Measurements from ENCODE around the gene ERBB2. TPM values are rescaled to one million over a fixed set of nuclear protein-coding genes. Genes with fewer than 3 reads are reported as not detected.

Gene ERBB2
- total RNA-seq, 1 experiment from 2014 or later, result 4,830 TPM

GRCh38 chr17:39675390-39676082, 24.3 kb upstream of the ERBB2 start:
- CTCF ChIA-PET, result interaction anchor here (0.6 to 161.2 kb wide), 63 partner anchors 39 to 1324 kb away, joined by 3 to 42089 read pairs (median 6); partner anchors contain the start of genes CDK12, ERBB2, GRB7 and GSDMA
- TF ChIP-seq CTCF (IDR thresholded peaks at IDR 0.05; ENCODE audit: unreplicated experiment), result no peak
- Mint-ChIP-seq H3K36me3 (ENCODE audit: insufficient read depth, unreplicated experiment) (peaks cover 82% of the 10 kb centered on the region), H3K27me3 (ENCODE audit: unreplicated experiment) (peaks cover 14% of the 10 kb centered on the region), H3K27ac (ENCODE audit: unreplicated experiment) (peak overlapping the region; percentile 62), H3K4me1 (ENCODE audit: low read depth, unreplicated experiment) (peaks cover 88% of the 10 kb centered on the region), H3K9me3 (ENCODE audit: low read depth, unreplicated experiment) (no peaks in the 10 kb centered on the region), H3K4me3 (ENCODE audit: low read depth, unreplicated experiment) (peak overlapping the region; percentile 19)
- TSS peak; percentile 80 for BruUV-seq (replicated peaks)
- DNase-seq, result peak; percentile 96
- intact Hi-C loops (cut with micrococcal nuclease; ENCODE audit: unreplicated experiment), result loop anchor here (1.0 kb wide), 8 partner anchors 7 to 284 kb away; partner anchors contain the start of genes MIEN1 and PNMT

- TF ChIP-seq CTCF (IDR thresholded peaks at IDR 0.05; ENCODE audit: unreplicated experiment), result no peak
- H3K36me3 Mint-ChIP-seq (ENCODE audit: insufficient read depth, unreplicated experiment), result peaks cover 78% of the 10 kb centered on the region
- TSS peak; percentile 20 for BruUV-seq (replicated peaks)
- intact Hi-C loops (cut with micrococcal nuclease; ENCODE audit: unreplicated experiment), result loop anchor here (1.0 kb wide), 8 partner anchors 8 to 283 kb away; partner anchors contain the start of genes MIEN1 and PNMT
- peak overlapping the region; percentile 62 for H3K27ac Mint-ChIP-seq (ENCODE audit: unreplicated experiment)
- H3K27me3 Mint-ChIP-seq (ENCODE audit: unreplicated experiment), result peaks cover 6% of the 10 kb centered on the region
- peak; percentile 100 for DNase-seq
- H3K9me3 Mint-ChIP-seq (ENCODE audit: low read depth, unreplicated experiment), result no peaks in the 10 kb centered on the region
- peak overlapping the region; percentile 3 for H3K4me3 Mint-ChIP-seq (ENCODE audit: low read depth, unreplicated experiment)
- CTCF ChIA-PET, result interaction anchor here (0.6 to 161.2 kb wide), 47 partner anchors 39 to 1324 kb away, joined by 3 to 42089 read pairs (median 7); partner anchors contain the start of genes ERBB2, GRB7, GSDMA and GSDMB
- H3K4me1 Mint-ChIP-seq (ENCODE audit: low read depth, unreplicated experiment), result peaks cover 91% of the 10 kb centered on the region
Measured at GRCh38 chr17:39676198-39676819, 23.6 kb upstream of the ERBB2 start.

- peaks cover 72% of the 10 kb centered on the region for H3K36me3 Mint-ChIP-seq (ENCODE audit: insufficient read depth, unreplicated experiment)
- intact Hi-C loops (cut with micrococcal nuclease; ENCODE audit: unreplicated experiment), result no loop called here
- CTCF ChIA-PET, result interaction anchor here (0.8 to 161.2 kb wide), 24 partner anchors 38 to 788 kb away, joined by 3 to 42089 read pairs (median 9); partner anchors contain the start of genes ERBB2, GRB7, GSDMA and GSDMB
- peak overlapping the region; percentile 27 for H3K27ac Mint-ChIP-seq (ENCODE audit: unreplicated experiment)
- BruUV-seq (replicated peaks), result no TSS peak
- peak; percentile 82 for DNase-seq
- H3K4me3 Mint-ChIP-seq (ENCODE audit: low read depth, unreplicated experiment), result peak overlapping the region; percentile 1
- H3K27me3 Mint-ChIP-seq (ENCODE audit: unreplicated experiment), result no peaks in the 10 kb centered on the region
- H3K9me3 Mint-ChIP-seq (ENCODE audit: low read depth, unreplicated experiment), result no peaks in the 10 kb centered on the region
- no peak for TF ChIP-seq CTCF (IDR thresholded peaks at IDR 0.05; ENCODE audit: unreplicated experiment)
- peaks cover 85% of the 10 kb centered on the region for H3K4me1 Mint-ChIP-seq (ENCODE audit: low read depth, unreplicated experiment)
Measured at GRCh38 chr17:39677072-39677471, 22.8 kb upstream of the ERBB2 start.

- BruUV-seq (replicated peaks), result no TSS peak
- Mint-ChIP-seq H3K4me3 (ENCODE audit: low read depth, unreplicated experiment) (peak overlapping the region; percentile 6), H3K36me3 (ENCODE audit: insufficient read depth, unreplicated experiment) (peaks cover 65% of the 10 kb centered on the region), H3K27me3 (ENCODE audit: unreplicated experiment) (no peaks in the 10 kb centered on the region), H3K27ac (ENCODE audit: unreplicated experiment) (peak overlapping the region; percentile 27), H3K4me1 (ENCODE audit: low read depth, unreplicated experiment) (peaks cover 79% of the 10 kb centered on the region), H3K9me3 (ENCODE audit: low read depth, unreplicated experiment) (no peaks in the 10 kb centered on the region)
- TF ChIP-seq CTCF (IDR thresholded peaks at IDR 0.05; ENCODE audit: unreplicated experiment), result no peak
- intact Hi-C loops (cut with micrococcal nuclease; ENCODE audit: unreplicated experiment), result no loop called here
- DNase-seq, result peak; percentile 93
- CTCF ChIA-PET, result interaction anchor here (0.6 to 161.2 kb wide), 30 partner anchors 37 to 1001 kb away, joined by 3 to 42089 read pairs (median 5); partner anchors contain the start of genes ERBB2, GRB7, GSDMA and GSDMB
Measured at GRCh38 chr17:39677542-39678339, 22.1 kb upstream of the ERBB2 start.

Measured in Calu3 (cell line).